GM18498 (cell line): ENCODE results near the gene CCNY.
A peak's percentile ranks its signal among the peaks of the same experiment; 100 is the strongest.
"Not testable (repeated sequence)": the region's sequence is repeated elsewhere in the genome, so short reads cannot be mapped to it uniquely, and the experiment has no call there.

Source experiments
- ATAC-seq: cut with Tn5 transposase; IDR thresholded peaks from one replicate; pipeline ENCODE4 v1.9.1; 2021; ENCODE audit warnings: mild to moderate bottlenecking, moderate library complexity; ENCODE audit not compliant: unreplicated experiment

Gene CCNY

GRCh38 chr10:35507519-35508109 lies 171.3 kb downstream of the CCNY start:
- ATAC-seq = no peak

- peak; percentile 41 for ATAC-seq
Measured at GRCh38 chr10:35508647-35509046, 172.3 kb downstream of the CCNY start.

- ATAC-seq = no peak
Measured at GRCh38 chr10:35510891-35511290, 174.6 kb downstream of the CCNY start.

GRCh38 chr10:35511647-35512046 lies 175.3 kb downstream of the CCNY start:
- no peak for ATAC-seq

- ATAC-seq = no peak
Measured at GRCh38 chr10:35516102-35516670, 179.9 kb downstream of the CCNY start.

- no peak for ATAC-seq
Measured at GRCh38 chr10:35517431-35518181, 181.3 kb downstream of the CCNY start.

- not testable (repeated sequence) for ATAC-seq
Measured at GRCh38 chr10:35518187-35518586, 181.9 kb downstream of the CCNY start.

- no peak for ATAC-seq
Measured at GRCh38 chr10:35520996-35521395, 184.7 kb downstream of the CCNY start.

GRCh38 chr10:35523670-35524225 lies 187.4 kb downstream of the CCNY start:
- peak; percentile 65 for ATAC-seq

- no peak for ATAC-seq
Measured at GRCh38 chr10:35526746-35527145, 190.4 kb downstream of the CCNY start.

GRCh38 chr10:35532141-35532540 lies 195.8 kb downstream of the CCNY start:
- ATAC-seq = no peak

- ATAC-seq = no peak
Measured at GRCh38 chr10:35533565-35533964, 197.3 kb downstream of the CCNY start.

- ATAC-seq = no peak
Measured at GRCh38 chr10:35535136-35535535, 198.8 kb downstream of the CCNY start.

- ATAC-seq = no peak
Measured at GRCh38 chr10:35536789-35537188, 200.5 kb downstream of the CCNY start.

GRCh38 chr10:35537925-35538324 lies 201.6 kb downstream of the CCNY start:
- not testable (repeated sequence) for ATAC-seq

GRCh38 chr10:35540296-35541164 lies 204.2 kb downstream of the CCNY start:
- ATAC-seq = no peak

GRCh38 chr10:35541720-35542119 lies 205.4 kb downstream of the CCNY start:
- ATAC-seq = no peak

GRCh38 chr10:35542303-35542702 lies 206.0 kb downstream of the CCNY start:
- no peak for ATAC-seq

GRCh38 chr10:35545079-35545657 lies 208.9 kb downstream of the CCNY start:
- no peak for ATAC-seq

GRCh38 chr10:35545878-35546590 lies 209.7 kb downstream of the CCNY start:
- no peak for ATAC-seq
